ENCODE measurements around the gene ANKRD33B.

DNA sequence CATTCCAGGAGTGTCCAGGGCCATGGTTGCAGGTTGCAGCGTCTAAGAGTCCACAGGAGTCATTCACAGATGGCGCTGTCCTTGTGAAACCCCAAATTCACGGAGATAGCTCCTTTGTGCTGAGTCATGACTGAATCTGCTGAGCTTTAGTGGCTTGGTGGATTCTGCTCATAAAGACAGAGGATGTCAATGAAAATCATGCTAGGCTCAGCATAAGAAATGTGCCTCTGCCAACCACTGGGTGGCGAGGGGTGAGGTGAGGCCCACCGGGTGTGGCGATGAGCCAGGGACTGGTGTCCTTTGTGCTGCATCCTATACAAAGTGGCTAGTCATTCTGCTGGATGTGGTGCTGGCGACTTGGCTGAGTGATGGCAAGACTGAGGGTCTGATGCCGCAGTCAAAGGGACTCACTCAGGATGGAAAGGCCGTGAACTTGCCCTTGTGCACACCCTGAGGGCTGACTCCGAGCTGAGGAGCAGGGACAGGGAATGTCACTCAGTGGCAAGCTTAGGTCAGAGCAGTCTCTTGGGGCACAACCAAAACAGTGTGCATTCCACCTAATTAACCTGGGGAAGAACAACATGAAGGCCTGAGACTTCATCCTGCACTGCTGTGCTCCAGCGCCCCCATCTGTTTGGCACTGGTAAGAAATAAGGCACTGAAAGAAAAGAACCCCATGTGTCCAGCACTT lies 125.7 kb downstream of the ANKRD33B start:
- TF ChIP-seq, protein P1, sequence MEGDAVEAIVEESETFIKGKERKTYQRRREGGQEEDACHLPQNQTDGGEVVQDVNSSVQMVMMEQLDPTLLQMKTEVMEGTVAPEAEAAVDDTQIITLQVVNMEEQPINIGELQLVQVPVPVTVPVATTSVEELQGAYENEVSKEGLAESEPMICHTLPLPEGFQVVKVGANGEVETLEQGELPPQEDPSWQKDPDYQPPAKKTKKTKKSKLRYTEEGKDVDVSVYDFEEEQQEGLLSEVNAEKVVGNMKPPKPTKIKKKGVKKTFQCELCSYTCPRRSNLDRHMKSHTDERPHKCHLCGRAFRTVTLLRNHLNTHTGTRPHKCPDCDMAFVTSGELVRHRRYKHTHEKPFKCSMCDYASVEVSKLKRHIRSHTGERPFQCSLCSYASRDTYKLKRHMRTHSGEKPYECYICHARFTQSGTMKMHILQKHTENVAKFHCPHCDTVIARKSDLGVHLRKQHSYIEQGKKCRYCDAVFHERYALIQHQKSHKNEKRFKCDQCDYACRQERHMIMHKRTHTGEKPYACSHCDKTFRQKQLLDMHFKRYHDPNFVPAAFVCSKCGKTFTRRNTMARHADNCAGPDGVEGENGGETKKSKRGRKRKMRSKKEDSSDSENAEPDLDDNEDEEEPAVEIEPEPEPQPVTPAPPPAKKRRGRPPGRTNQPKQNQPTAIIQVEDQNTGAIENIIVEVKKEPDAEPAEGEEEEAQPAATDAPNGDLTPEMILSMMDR (IDR thresholded peaks at IDR 0.05; ENCODE audit: control extremely low read depth in 1 of 3, insufficient read depth in 1 of 3, low read depth in 1 of 3, low read length in 3 of 3) = peak; percentile 73 to 91 (median 83)
- TF ChIP-seq RXRA (IDR thresholded peaks at IDR 0.05; ENCODE audit: insufficient read depth, low read depth, low read length) = no peak
- no peak for TF ChIP-seq EZH2 (IDR thresholded peaks at IDR 0.05; ENCODE audit: low read depth, low read length, severe bottlenecking)
- no peak for TF ChIP-seq YY1 (IDR thresholded peaks at IDR 0.05; ENCODE audit: low read depth, low read length)
- no peak for TF ChIP-seq TAF7 (optimal IDR thresholded peaks at IDR 0.05; ENCODE audit: borderline replicate concordance, low read depth, low read length)
- TF ChIP-seq POLR2AphosphoS5 (IDR thresholded peaks at IDR 0.05; ENCODE audit: low read depth, low read length) = no peak
